Measurements from ENCODE around the gene FADS3. TPM values are rescaled to one million over a fixed set of nuclear protein-coding genes. Genes with fewer than 3 reads are reported as not detected.

The FADS3 gene
- total and polyA plus RNA-seq, 9 of the 15 experiments (the other 6 are each of a cell fraction or from before 2014, with no cell fraction given): 0.97 to 148 (median 92.7) TPM

GRCh38 chr11:61871158-61871597 is 20.2 kb downstream of the FADS3 start (continued):
- peak; percentile 33 for TF ChIP-seq PRDM10 (IDR thresholded peaks at IDR 0.05; ENCODE audit: partially characterized antibody)
- peak; percentile 69 to 75 for TF ChIP-seq RCOR1 (IDR thresholded peaks at IDR 0.05; ENCODE audit: borderline replicate concordance in 1 of 2, low read depth in 2 of 2, low read length in 2 of 2)
- peak; percentile 9; the same call in 1 of the 2 replicates for TF ChIP-seq MECOM (CRISPR knock-in tag; IDR thresholded peaks at IDR 0.05)
- no peak for TF ChIP-seq ZNF586 (CRISPR knock-in tag; conservative IDR thresholded peaks at IDR 0.05)
- peak; percentile 84 for TF ChIP-seq BRD9 (IDR thresholded peaks at IDR 0.05; ENCODE audit: low read depth, partially characterized antibody)
- TF ChIP-seq CXXC5 (CRISPR knock-in tag; IDR thresholded peaks at IDR 0.05): no peak; the same call in 1 of the 2 replicates
- peak; percentile 73 for TF ChIP-seq HMGN3 (IDR thresholded peaks at IDR 0.05; ENCODE audit: borderline replicate concordance, extremely low read depth, insufficient read length, low read depth, low read length)
- TF ChIP-seq, protein P1, sequence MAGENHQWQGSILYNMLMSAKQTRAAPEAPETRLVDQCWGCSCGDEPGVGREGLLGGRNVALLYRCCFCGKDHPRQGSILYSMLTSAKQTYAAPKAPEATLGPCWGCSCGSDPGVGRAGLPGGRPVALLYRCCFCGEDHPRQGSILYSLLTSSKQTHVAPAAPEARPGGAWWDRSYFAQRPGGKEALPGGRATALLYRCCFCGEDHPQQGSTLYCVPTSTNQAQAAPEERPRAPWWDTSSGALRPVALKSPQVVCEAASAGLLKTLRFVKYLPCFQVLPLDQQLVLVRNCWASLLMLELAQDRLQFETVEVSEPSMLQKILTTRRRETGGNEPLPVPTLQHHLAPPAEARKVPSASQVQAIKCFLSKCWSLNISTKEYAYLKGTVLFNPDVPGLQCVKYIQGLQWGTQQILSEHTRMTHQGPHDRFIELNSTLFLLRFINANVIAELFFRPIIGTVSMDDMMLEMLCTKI (IDR thresholded peaks at IDR 0.05; ENCODE audit: partially characterized antibody): no peak
- no peak for TF ChIP-seq HNRNPLL (IDR thresholded peaks at IDR 0.05; ENCODE audit: low read depth, low read length, poor library complexity, severe bottlenecking)
- peak; percentile 58; the same call in 1 of the 2 replicates for TF ChIP-seq ARID4B (CRISPR knock-in tag; IDR thresholded peaks at IDR 0.05)
- 0 out of 2 replicates have a peak, but pooled peaks have one; percentile 22 for TF ChIP-seq ZNF395 (CRISPR knock-in tag; IDR thresholded peaks at IDR 0.05)
- no peak for TF ChIP-seq ZNF24 (IDR thresholded peaks at IDR 0.05)
- TF ChIP-seq ZBTB2 (IDR thresholded peaks at IDR 0.05): no peak
- no peak for TF ChIP-seq TARDBP (IDR thresholded peaks at IDR 0.05)
- TF ChIP-seq NFRKB (IDR thresholded peaks at IDR 0.05; ENCODE audit: low read depth): no peak

Data from K562 (cell line).